Posterior cingulate gyrus (tissue), 11 donors: Measurements from ENCODE around the gene TOR2A.

Source experiments
- DNase-seq, 10 donors: peaks; one replicate each; pipeline versions ENCODE4 v3.0.0 to v3.0.0-alpha.2; 2020 to 2021; ENCODE audit warnings: mixed read lengths in 3 of 10
- intact Hi-C: fragments of 100-400 bp; cut with DNase I; formaldehyde crosslinking; loops from one replicate; pipeline ENCODE4 v1.15.1; 2023

The TOR2A gene

DNA sequence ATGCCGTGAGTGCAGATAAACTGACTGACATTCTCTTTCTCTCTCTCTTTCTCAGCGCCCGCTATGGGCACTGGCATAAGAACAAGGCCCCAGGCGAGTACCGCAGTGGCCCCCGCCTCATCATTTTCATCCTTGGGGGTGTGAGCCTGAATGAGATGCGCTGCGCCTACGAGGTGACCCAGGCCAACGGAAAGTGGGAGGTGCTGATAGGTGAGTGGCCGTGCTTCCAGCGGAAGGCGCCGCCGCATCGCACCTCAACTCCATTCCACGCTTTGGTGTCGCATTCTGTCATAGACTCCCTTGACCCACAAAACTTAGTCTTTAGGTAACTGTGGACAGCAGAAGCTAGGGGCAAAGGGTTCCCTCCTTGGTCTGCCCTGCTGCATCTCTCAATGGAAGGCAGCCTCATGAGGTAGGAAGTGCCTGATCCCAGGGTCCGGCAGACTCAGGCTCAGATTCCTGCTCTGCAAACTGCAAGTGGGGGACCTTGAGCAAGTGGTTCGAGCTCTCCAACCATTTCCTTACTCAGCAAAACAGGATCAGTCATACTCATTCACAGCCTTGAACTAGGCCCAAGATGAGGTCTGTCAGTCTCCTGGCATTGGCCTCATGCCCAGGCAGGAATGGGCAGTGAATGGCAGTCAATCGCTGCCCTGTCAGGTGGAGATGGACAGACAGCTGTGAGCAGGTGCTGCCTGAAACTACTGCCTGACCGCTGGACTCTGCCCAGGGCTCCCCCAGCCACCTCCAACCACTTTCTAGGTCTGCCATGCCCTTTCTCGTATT is 52.5 kb downstream of the TOR2A start:
- intact Hi-C loops: no loop called here
- peak in 1 of 10 donors; percentile 75 for DNase-seq
